ENCODE measurements around the gene PRIMA1.

PRIMA1 gene

GRCh38 chr14:93700928-93701327, 87.4 kb downstream of the PRIMA1 start:
- Histone ChIP-seq H3K27me3 (ENCODE audit: control insufficient read depth, insufficient read depth, low read length) (no peaks in the 10 kb centered on the region), H3K9ac (no peak overlapping the region), H3K79me2 (no peaks in the 10 kb centered on the region), H3K4me3 (ENCODE audit: low read depth, low read length) (no peak overlapping the region), H3K36me3 (ENCODE audit: control insufficient read depth, insufficient read depth, low read length) (no peaks in the 10 kb centered on the region), H3K27ac (no peak overlapping the region), H3K4me1 (no peaks in the 10 kb centered on the region), H3K4me2 (ENCODE audit: low read length) (no peak overlapping the region), H3K9me3 (ENCODE audit: control insufficient read depth, low read length) (no peaks in the 10 kb centered on the region), H2AFZ (no peak overlapping the region)
- no peak for TF ChIP-seq CTCF (IDR thresholded peaks at IDR 0.05)

- Histone ChIP-seq H3K79me2 (no peaks in the 10 kb centered on the region), H3K9ac (no peak overlapping the region), H3K4me3 (ENCODE audit: low read depth, low read length) (no peak overlapping the region), H3K27ac (no peak overlapping the region), H3K4me2 (ENCODE audit: low read length) (no peak overlapping the region), H3K27me3 (ENCODE audit: control insufficient read depth, insufficient read depth, low read length) (no peaks in the 10 kb centered on the region), H2AFZ (no peak overlapping the region), H3K4me1 (no peaks in the 10 kb centered on the region), H3K9me3 (ENCODE audit: control insufficient read depth, low read length) (no peaks in the 10 kb centered on the region), H3K36me3 (ENCODE audit: control insufficient read depth, insufficient read depth, low read length) (no peaks in the 10 kb centered on the region)
- no peak for TF ChIP-seq CTCF (IDR thresholded peaks at IDR 0.05)
Measured at GRCh38 chr14:93693914-93694313, 94.4 kb downstream of the PRIMA1 start.

GRCh38 chr14:93691042-93691780, 97.1 kb downstream of the PRIMA1 start:
- no peak overlapping the region for H2AFZ ChIP-seq

GRCh38 chr14:93690146-93690545, 98.1 kb downstream of the PRIMA1 start:
- no peak overlapping the region for H3K9ac ChIP-seq
- TF ChIP-seq CTCF (IDR thresholded peaks at IDR 0.05) = no peak
- peaks cover 5% of the 10 kb centered on the region for H3K4me1 ChIP-seq
- no peaks in the 10 kb centered on the region for H3K27me3 ChIP-seq (ENCODE audit: control insufficient read depth, insufficient read depth, low read length)
- H3K27ac ChIP-seq = no peak overlapping the region
- H3K4me2 ChIP-seq (ENCODE audit: low read length) = no peak overlapping the region
- H3K36me3 ChIP-seq (ENCODE audit: control insufficient read depth, insufficient read depth, low read length) = no peaks in the 10 kb centered on the region
- H3K4me3 ChIP-seq (ENCODE audit: low read depth, low read length) = no peak overlapping the region
- H3K79me2 ChIP-seq = no peaks in the 10 kb centered on the region
- no peak overlapping the region for H2AFZ ChIP-seq
- no peaks in the 10 kb centered on the region for H3K9me3 ChIP-seq (ENCODE audit: control insufficient read depth, low read length)

More at GRCh38 chr14:93691042-93691780, 97.1 kb downstream of the PRIMA1 start:
- H3K4me1 ChIP-seq = peaks cover 5% of the 10 kb centered on the region
- no peak overlapping the region for H3K4me3 ChIP-seq (ENCODE audit: low read depth, low read length)
- no peak overlapping the region for H3K9ac ChIP-seq
- H3K27me3 ChIP-seq (ENCODE audit: control insufficient read depth, insufficient read depth, low read length) = no peaks in the 10 kb centered on the region
- no peaks in the 10 kb centered on the region for H3K79me2 ChIP-seq
- H3K27ac ChIP-seq = no peak overlapping the region
- TF ChIP-seq CTCF (IDR thresholded peaks at IDR 0.05) = no peak
- H3K36me3 ChIP-seq (ENCODE audit: control insufficient read depth, insufficient read depth, low read length) = no peaks in the 10 kb centered on the region
- H3K9me3 ChIP-seq (ENCODE audit: control insufficient read depth, low read length) = no peaks in the 10 kb centered on the region
- no peak overlapping the region for H3K4me2 ChIP-seq (ENCODE audit: low read length)

- H3K9me3 ChIP-seq (ENCODE audit: control insufficient read depth, low read length) = no peaks in the 10 kb centered on the region
- H3K4me1 ChIP-seq = peaks cover 5% of the 10 kb centered on the region
- H3K9ac ChIP-seq = no peak overlapping the region
- H3K27me3 ChIP-seq (ENCODE audit: control insufficient read depth, insufficient read depth, low read length) = no peaks in the 10 kb centered on the region
- H3K4me3 ChIP-seq (ENCODE audit: low read depth, low read length) = no peak overlapping the region
- no peak overlapping the region for H3K4me2 ChIP-seq (ENCODE audit: low read length)
- H3K27ac ChIP-seq = no peak overlapping the region
- no peak overlapping the region for H2AFZ ChIP-seq
- H3K79me2 ChIP-seq = no peaks in the 10 kb centered on the region
- no peaks in the 10 kb centered on the region for H3K36me3 ChIP-seq (ENCODE audit: control insufficient read depth, insufficient read depth, low read length)
- TF ChIP-seq CTCF (IDR thresholded peaks at IDR 0.05) = no peak
Measured at GRCh38 chr14:93688820-93689219, 99.5 kb downstream of the PRIMA1 start.
